ENCODE data around the gene STX18. TPM values are rescaled to one million over a fixed set of nuclear protein-coding genes. Genes with fewer than 3 reads are reported as not detected.

The STX18 gene
- total RNA-seq, 1 experiment from 2014 or later, result 20.9 TPM

- no peaks in the 10 kb centered on the region for H3K23me2 ChIP-seq (ENCODE audit: insufficient read length, low read depth, low read length, poor library complexity, severe bottlenecking)
- Mint-ChIP-seq H3K36me3 (ENCODE audit: insufficient read depth in 1 of 3, low read depth in 3 of 3) (no peaks in the 10 kb centered on the region; a peak in 1 of 7 replicates), H3K27ac (no peak overlapping the region), H3K4me3 (no peak overlapping the region), H3K27me3 (ENCODE audit: low read depth) (peaks cover 7% of the 10 kb centered on the region), H3K4me1 (peaks cover 20 to 22% of the 10 kb centered on the region in 2 experiments), H3K9me3 (no peaks in the 10 kb centered on the region)
- no peak overlapping the region for H3K56ac ChIP-seq (ENCODE audit: insufficient read length, low read depth, low read length)
- no peak overlapping the region for H2BK12ac ChIP-seq (ENCODE audit: insufficient read length, low read depth, low read length)
- no peaks in the 10 kb centered on the region for H3K27me3 ChIP-seq (ENCODE audit: insufficient read depth, low read length)
- no peak overlapping the region for H4K91ac ChIP-seq (ENCODE audit: insufficient read length, low read depth, low read length)
- no peak overlapping the region for H3K4me2 ChIP-seq (ENCODE audit: insufficient read depth, insufficient read length, low read length)
- no peak overlapping the region for H2AK5ac ChIP-seq (ENCODE audit: insufficient read length, low read length)
- no peak for DNase-seq
- no peak overlapping the region for H3K18ac ChIP-seq (ENCODE audit: insufficient read length, low read depth, low read length)
- no peaks in the 10 kb centered on the region for H3K79me1 ChIP-seq (ENCODE audit: insufficient read depth, low read depth, low read length, poor library complexity, severe bottlenecking)
- H2BK5ac ChIP-seq (ENCODE audit: insufficient read length, low read length), result no peak overlapping the region
- H3K23ac ChIP-seq (ENCODE audit: insufficient read length, low read depth, low read length), result no peak overlapping the region
- H2BK120ac ChIP-seq (ENCODE audit: low read depth, low read length, poor library complexity, severe bottlenecking), result no peak overlapping the region
- no peak overlapping the region for H3K4ac ChIP-seq (ENCODE audit: low read depth, low read length)
- no peaks in the 10 kb centered on the region for H3K79me2 ChIP-seq (ENCODE audit: insufficient read depth, low read length)
- TF ChIP-seq CTCF (conservative IDR thresholded peaks at IDR 0.05), result no peak
- H2BK20ac ChIP-seq (ENCODE audit: low read depth, low read length, poor library complexity, severe bottlenecking), result no peak overlapping the region
- H4K20me1 ChIP-seq (ENCODE audit: control insufficient read depth, insufficient read depth, insufficient read length), result no peaks in the 10 kb centered on the region
- peaks cover 3% of the 10 kb centered on the region; the same call in 1 of the 2 replicates for H3K4me1 ChIP-seq (ENCODE audit: insufficient read depth, low read length)
- H3K14ac ChIP-seq (ENCODE audit: insufficient read depth, low read length), result no peak overlapping the region
- H2BK15ac ChIP-seq (ENCODE audit: low read depth, low read length), result no peak overlapping the region
- H3K9me3 ChIP-seq (ENCODE audit: control insufficient read depth, low read depth, low read length), result no peaks in the 10 kb centered on the region
- H3K27ac ChIP-seq (ENCODE audit: insufficient read length, low read depth, low read length), result no peak overlapping the region
- H4K8ac ChIP-seq (replicated peaks; ENCODE audit: insufficient read length, low read depth, low read length), result no peak overlapping the region
- H4K5ac ChIP-seq (ENCODE audit: insufficient read length, low read depth, low read length), result no peak overlapping the region
- no CpG with 5 or more reads among the region's 10 CpGs for WGBS (ENCODE audit: extremely low coverage, insufficient read length, low lambda C conversion rate)
- no peak overlapping the region for H3T11ph ChIP-seq (ENCODE audit: low read length)
- H3K9ac ChIP-seq (ENCODE audit: extremely low read depth, insufficient read length, low read length), result no peak overlapping the region
- H2AFZ ChIP-seq (ENCODE audit: low read length), result no peak overlapping the region
These were observed 56.0 kb downstream of the STX18 start for GRCh38 chr4:4485806-4486205.
